Suprapubic skin (tissue), 4 donors: ENCODE results near the gene SLC7A10. TPM values are rescaled to one million over a fixed set of nuclear protein-coding genes. Genes with fewer than 3 reads are reported as not detected.

Experiments
- DNase-seq, 2 donors: peaks; one replicate each; pipeline ENCODE4 v3.0.0-alpha.2; 2019; ENCODE audit warnings: low spot score in 2 of 2
- H3K27ac ChIP-seq: fragments of 200-600 bp; sonication (generic); one replicate; pipeline ENCODE4 v1.5.1; 2019
- H3K27me3 ChIP-seq: fragments of 200-600 bp; sonication (generic); one replicate; pipeline ENCODE4 v1.5.1; 2019
- H3K36me3 ChIP-seq: fragments of 200-600 bp; sonication (generic); one replicate; pipeline ENCODE4 v1.5.1; 2019
- H3K4me1 ChIP-seq: fragments of 200-600 bp; sonication (generic); one replicate; pipeline ENCODE4 v1.5.1; 2019
- H3K4me3 ChIP-seq: fragments of 200-600 bp; sonication (generic); one replicate; pipeline ENCODE4 v1.5.1; 2019; ENCODE audit warnings: mild to moderate bottlenecking
- H3K9me3 ChIP-seq: fragments of 200-600 bp; sonication (generic); one replicate; pipeline ENCODE4 v1.5.1; 2019
- EP300 ChIP-seq: sonication (generic); formaldehyde crosslinking; IDR thresholded peaks from one replicate; pipeline ENCODE4 v1.6.1; 2017; ENCODE audit warnings: antibody characterized with exemption
- POLR2A ChIP-seq, 2 donors: fragments of 450-650 bp; IDR thresholded peaks; one replicate each; pipeline ENCODE4 v1.6.1; 2017; ENCODE audit warnings: antibody characterized with exemption in 2 of 2, mild to moderate bottlenecking in 2 of 2, moderate library complexity in 2 of 2
- POLR2AphosphoS5 ChIP-seq, 3 donors: sonication (generic); formaldehyde crosslinking; IDR thresholded peaks; one replicate each; pipeline ENCODE4 v1.6.1; 2017; ENCODE audit warnings: antibody characterized with exemption in 3 of 3
- WGBS: methylation state at CpG from one replicate; pipeline ENCODE4 v1.1.5; 2018; 5-methylcytosine and 5-hydroxymethylcytosine counted together
- total RNA-seq, 4 donors: library from RNA; depleted of rRNA; stranded (reverse); fragments of >200 nt; gene quantifications; one replicate each; pipeline ENCODE4 v1.1.0, GENCODE V29; 2016
- TF ChIP-seq, protein P1 (sequence below), 2 donors: fragments of 200-600 bp in 1 of 2; fragments of 450-650 bp in 1 of 2; sonication (generic) in 1 of 2; IDR thresholded peaks; one replicate each; pipeline ENCODE4 v1.5.1; 2016 to 2019; ENCODE audit warnings: antibody characterized with exemption in 2 of 2, mild to moderate bottlenecking in 1 of 2, moderate library complexity in 1 of 2

SLC7A10 gene
- total RNA-seq, 4 donors from 2014 or later, result 0.38 to 0.93 TPM; not detected in 2

DNA sequence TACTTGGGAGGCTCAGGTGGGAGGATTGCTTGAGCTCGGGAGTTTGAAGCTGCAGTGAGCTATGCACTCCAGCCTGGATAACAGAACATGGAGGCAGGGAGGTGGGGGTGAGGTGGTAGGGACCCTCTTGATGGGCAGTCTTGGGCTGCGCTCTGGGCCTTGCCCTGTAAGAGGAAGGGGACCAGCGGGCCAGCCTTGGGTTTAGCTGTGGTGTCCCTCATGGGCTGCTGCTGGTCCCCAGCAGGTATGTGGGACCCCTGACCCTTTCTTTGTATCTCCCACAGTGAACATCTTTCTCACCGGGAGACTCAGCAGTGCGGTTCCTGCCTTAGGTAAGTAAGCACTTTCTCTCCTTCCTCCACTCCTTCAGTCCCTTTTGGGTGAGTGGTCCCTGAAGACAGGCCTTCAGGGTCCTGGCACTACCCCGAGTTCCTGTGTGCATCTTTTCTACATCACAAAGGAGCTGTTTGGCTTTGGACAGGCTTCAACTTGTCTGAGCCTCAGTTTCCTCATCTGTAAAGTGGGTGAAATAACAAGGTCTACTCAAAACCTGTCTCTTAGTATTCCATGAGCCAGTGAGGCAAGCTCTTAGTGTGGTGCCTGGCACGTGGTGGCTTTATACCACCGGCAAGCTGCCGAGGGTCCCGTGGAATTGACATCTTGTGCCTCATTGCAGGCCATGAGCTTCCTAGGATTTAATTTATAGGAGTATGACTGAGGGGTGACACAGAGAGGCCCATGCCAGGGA is 29.0 kb downstream of the SLC7A10 start:
- no peak for DNase-seq
- H3K27ac ChIP-seq, result no peak overlapping the region
- H3K4me1 ChIP-seq, result peaks cover 11% of the 10 kb centered on the region
- no peaks in the 10 kb centered on the region for H3K36me3 ChIP-seq
- TF ChIP-seq POLR2AphosphoS5 (IDR thresholded peaks at IDR 0.05), result no peak
- TF ChIP-seq EP300, result no peak
- TF ChIP-seq, protein P1, sequence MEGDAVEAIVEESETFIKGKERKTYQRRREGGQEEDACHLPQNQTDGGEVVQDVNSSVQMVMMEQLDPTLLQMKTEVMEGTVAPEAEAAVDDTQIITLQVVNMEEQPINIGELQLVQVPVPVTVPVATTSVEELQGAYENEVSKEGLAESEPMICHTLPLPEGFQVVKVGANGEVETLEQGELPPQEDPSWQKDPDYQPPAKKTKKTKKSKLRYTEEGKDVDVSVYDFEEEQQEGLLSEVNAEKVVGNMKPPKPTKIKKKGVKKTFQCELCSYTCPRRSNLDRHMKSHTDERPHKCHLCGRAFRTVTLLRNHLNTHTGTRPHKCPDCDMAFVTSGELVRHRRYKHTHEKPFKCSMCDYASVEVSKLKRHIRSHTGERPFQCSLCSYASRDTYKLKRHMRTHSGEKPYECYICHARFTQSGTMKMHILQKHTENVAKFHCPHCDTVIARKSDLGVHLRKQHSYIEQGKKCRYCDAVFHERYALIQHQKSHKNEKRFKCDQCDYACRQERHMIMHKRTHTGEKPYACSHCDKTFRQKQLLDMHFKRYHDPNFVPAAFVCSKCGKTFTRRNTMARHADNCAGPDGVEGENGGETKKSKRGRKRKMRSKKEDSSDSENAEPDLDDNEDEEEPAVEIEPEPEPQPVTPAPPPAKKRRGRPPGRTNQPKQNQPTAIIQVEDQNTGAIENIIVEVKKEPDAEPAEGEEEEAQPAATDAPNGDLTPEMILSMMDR (IDR thresholded peaks at IDR 0.05), result no peak
- no peak for TF ChIP-seq POLR2A (IDR thresholded peaks at IDR 0.05)
- WGBS, result 93% methylated on average over 10 of the region's 10 CpGs
- H3K27me3 ChIP-seq, result no peaks in the 10 kb centered on the region
- H3K4me3 ChIP-seq, result no peak overlapping the region
- no peaks in the 10 kb centered on the region for H3K9me3 ChIP-seq

DNA sequence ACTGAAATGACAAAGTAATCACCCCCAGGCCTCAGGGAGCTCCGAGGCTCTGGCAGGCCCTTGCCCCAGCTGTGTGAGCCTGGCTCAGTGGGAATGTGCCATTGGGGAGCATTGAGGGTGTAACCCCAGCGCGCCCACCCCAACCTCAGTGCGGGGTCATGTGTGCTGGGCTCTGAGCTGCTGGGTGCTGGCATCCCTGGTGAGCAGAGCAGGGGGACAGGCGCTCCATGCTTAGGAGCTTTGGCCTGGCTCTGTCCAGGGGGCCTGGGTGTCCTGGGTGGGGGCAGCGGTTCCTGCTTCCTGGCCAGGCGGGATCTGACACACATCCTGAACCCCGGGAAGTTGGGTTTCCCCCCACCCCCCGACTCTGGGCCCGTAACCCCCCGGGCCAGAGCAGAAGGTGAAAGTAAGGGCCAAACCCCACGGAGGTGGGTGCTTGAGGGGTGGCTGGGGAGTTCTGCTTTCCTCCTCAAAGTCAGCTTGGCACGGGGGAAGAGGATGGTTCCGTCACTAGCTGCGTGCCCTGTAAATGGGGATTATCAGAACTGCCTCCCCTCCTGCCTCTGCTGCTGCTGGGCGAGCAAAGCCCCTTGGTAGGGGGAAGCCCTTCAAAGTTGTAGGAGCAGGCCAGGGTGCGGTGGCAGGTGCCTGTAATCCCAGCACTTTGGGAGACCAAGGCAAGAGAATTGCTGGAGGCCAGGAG is 29.9 kb downstream of the SLC7A10 start:
- WGBS, result 91% methylated on average over 7 of the region's 17 CpGs
- peak overlapping the region; percentile 82 for H3K4me3 ChIP-seq

DNA sequence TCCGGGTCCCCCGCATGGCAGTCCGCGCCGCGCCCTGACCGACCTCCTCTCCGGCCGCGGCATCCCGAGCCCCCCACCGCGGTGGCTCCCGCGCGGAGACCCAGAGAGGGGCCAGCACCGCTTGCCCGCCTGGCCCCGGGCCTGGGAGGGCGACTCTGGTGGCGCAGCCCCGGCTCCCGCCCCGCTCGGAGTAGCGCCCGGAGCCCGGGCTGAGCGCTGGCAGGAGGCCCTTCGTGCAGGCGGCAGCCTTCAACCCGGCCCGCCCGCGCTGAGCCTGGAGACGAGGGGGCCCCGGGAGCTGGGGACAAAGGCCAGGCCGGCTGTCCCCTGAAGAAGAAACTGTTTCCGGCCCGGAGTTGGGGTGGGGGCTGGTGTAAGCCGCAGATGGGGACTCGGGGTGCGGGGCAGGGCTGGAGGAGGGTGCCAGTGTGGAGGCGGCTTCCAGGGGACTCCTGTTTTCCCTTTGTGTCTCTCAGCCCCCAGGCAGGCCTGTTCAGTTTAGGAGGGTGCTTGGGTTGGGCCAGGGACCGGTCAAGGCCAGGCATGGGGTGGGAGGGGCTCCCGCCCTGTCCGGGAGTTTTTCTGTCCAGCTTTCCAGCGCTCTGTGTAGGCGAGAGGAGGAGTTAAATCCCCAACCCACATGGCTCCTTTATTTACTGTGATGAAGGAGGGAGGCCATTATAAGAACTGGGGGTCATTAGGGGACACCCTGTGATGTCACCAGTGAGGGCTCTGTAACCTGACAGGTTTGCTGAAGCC is 30.6 kb downstream of the SLC7A10 start:
- WGBS, result no CpG with 5 or more reads among the region's 49 CpGs
- no peak for DNase-seq
- TF ChIP-seq POLR2AphosphoS5 (IDR thresholded peaks at IDR 0.05), result no peak
- no peak for TF ChIP-seq POLR2A (IDR thresholded peaks at IDR 0.05)
- TF ChIP-seq EP300, result no peak
- TF ChIP-seq, protein P1 (IDR thresholded peaks at IDR 0.05), result no peak

More for the DNA sequence above, 29.9 kb downstream of the SLC7A10 start:
- TF ChIP-seq, protein P1 (IDR thresholded peaks at IDR 0.05), result no peak
- TF ChIP-seq POLR2AphosphoS5 (IDR thresholded peaks at IDR 0.05), result no peak
- TF ChIP-seq EP300, result no peak
- TF ChIP-seq POLR2A (IDR thresholded peaks at IDR 0.05), result no peak
- no peak overlapping the region for H3K27ac ChIP-seq
- no peaks in the 10 kb centered on the region for H3K36me3 ChIP-seq
- H3K4me1 ChIP-seq, result peaks cover 11% of the 10 kb centered on the region
- H3K9me3 ChIP-seq, result no peaks in the 10 kb centered on the region
- DNase-seq, result no peak
- H3K27me3 ChIP-seq, result no peaks in the 10 kb centered on the region

DNA sequence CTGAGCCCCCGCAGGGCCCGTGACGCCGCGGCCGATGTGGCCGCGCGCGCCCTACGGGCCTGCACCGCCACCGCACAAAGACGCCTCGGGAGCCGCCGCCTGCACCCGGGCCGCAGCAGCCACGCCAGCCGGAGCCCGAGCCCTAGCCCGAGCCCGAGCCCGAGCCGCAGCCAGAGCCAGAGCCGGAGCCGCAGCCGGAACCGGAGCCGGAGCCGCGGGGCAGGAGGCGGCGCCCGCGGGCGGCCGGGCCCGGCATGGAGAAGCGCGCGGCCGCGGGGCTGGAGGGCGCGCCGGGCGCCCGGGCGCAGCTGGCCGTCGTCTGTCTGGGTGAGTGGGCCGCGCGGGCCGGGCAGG is 31.1 kb downstream of the SLC7A10 start:
- Histone ChIP-seq H3K4me1 (peaks cover 11% of the 10 kb centered on the region), H3K36me3 (no peaks in the 10 kb centered on the region), H3K27ac (peak overlapping the region; percentile 4), H3K4me3 (peak overlapping the region; percentile 82), H3K9me3 (no peaks in the 10 kb centered on the region), H3K27me3 (no peaks in the 10 kb centered on the region)
- no CpG with 5 or more reads among the region's 57 CpGs for whole genome bisulfite sequencing
- no peak for DNase-seq
- TF ChIP-seq POLR2AphosphoS5 (IDR thresholded peaks at IDR 0.05) (no peak), EP300 (no peak), POLR2A (IDR thresholded peaks at IDR 0.05) (no peak)
- TF ChIP-seq, protein P1 (IDR thresholded peaks at IDR 0.05), result no peak

More for the DNA sequence above, 30.6 kb downstream of the SLC7A10 start:
- Histone ChIP-seq H3K27me3 (no peaks in the 10 kb centered on the region), H3K27ac (peak overlapping the region; percentile 4), H3K4me3 (peak overlapping the region; percentile 82), H3K9me3 (no peaks in the 10 kb centered on the region), H3K36me3 (no peaks in the 10 kb centered on the region), H3K4me1 (peaks cover 11% of the 10 kb centered on the region)
